Measurements from ENCODE around the gene SERTM2.

GRCh38 chrX:111521169-111521568, 9.7 kb downstream of the SERTM2 start:
- TF ChIP-seq, protein P1, sequence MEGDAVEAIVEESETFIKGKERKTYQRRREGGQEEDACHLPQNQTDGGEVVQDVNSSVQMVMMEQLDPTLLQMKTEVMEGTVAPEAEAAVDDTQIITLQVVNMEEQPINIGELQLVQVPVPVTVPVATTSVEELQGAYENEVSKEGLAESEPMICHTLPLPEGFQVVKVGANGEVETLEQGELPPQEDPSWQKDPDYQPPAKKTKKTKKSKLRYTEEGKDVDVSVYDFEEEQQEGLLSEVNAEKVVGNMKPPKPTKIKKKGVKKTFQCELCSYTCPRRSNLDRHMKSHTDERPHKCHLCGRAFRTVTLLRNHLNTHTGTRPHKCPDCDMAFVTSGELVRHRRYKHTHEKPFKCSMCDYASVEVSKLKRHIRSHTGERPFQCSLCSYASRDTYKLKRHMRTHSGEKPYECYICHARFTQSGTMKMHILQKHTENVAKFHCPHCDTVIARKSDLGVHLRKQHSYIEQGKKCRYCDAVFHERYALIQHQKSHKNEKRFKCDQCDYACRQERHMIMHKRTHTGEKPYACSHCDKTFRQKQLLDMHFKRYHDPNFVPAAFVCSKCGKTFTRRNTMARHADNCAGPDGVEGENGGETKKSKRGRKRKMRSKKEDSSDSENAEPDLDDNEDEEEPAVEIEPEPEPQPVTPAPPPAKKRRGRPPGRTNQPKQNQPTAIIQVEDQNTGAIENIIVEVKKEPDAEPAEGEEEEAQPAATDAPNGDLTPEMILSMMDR (conservative IDR thresholded peaks at IDR 0.05; ENCODE audit: low read depth, low read length): no peak
- TF ChIP-seq EZH2 (IDR thresholded peaks at IDR 0.05; ENCODE audit: low read length, unreplicated experiment): no peak

Measured in PC-3 (cell line).